PFSK-1 (cell line): Measurements from ENCODE around the gene MS4A8.

ENCODE experiments used
- REST ChIP-seq, 2 experiments: IDR thresholded peaks; 2 replicates each; pipeline versions ENCODE4 v1.6.1 to v1.8.0; 2011 to 2012; ENCODE audit warnings: low read depth in 2 of 2, low read length in 2 of 2, control low read depth in 1 of 2, inconsistent platforms in 1 of 2, mild to moderate bottlenecking in 1 of 2, moderate library complexity in 1 of 2; ENCODE audit not compliant: insufficient read depth in 1 of 2
- TAF1 ChIP-seq: IDR thresholded peaks from 2 replicates; pipeline ENCODE4 v1.6.1; 2012; ENCODE audit warnings: low read length, control low read depth, borderline replicate concordance; ENCODE audit not compliant: insufficient read depth

GRCh38 chr11:60718524-60719316 is 19.3 kb downstream of the MS4A8 start:
- TF ChIP-seq REST (IDR thresholded peaks at IDR 0.05; ENCODE audit: insufficient read depth in 1 of 2, low read depth in 2 of 2, low read length in 2 of 2) (no peak), TAF1 (no peak)
